Vagina (tissue), 2 donors: ENCODE measurements around the gene RIT2.

Experiments
- POLR2A ChIP-seq, 2 donors: fragments of 450-650 bp; IDR thresholded peaks; one replicate each; pipeline ENCODE4 v1.6.1; 2017; ENCODE audit warnings: antibody characterized with exemption in 2 of 2, mild to moderate bottlenecking in 2 of 2, moderate library complexity in 2 of 2
- POLR2AphosphoS5 ChIP-seq, 2 donors: sonication (generic); formaldehyde crosslinking; IDR thresholded peaks; one replicate each; pipeline ENCODE4 v1.9.0; 2017; ENCODE audit warnings: antibody characterized with exemption in 2 of 2, mild to moderate bottlenecking in 2 of 2, low read depth in 1 of 2; ENCODE audit not compliant: insufficient read depth in 1 of 2
- TF ChIP-seq, protein P1 (sequence below), 3 experiments: fragments of 450-650 bp in 2 of 3; fragments of 200-600 bp in 1 of 3; sonication (generic) in 1 of 3; IDR thresholded peaks; one replicate each; pipeline ENCODE4 v1.5.1; 2017 to 2019; ENCODE audit warnings: antibody characterized with exemption in 3 of 3, mild to moderate bottlenecking in 2 of 3, moderate library complexity in 2 of 3

DNA sequence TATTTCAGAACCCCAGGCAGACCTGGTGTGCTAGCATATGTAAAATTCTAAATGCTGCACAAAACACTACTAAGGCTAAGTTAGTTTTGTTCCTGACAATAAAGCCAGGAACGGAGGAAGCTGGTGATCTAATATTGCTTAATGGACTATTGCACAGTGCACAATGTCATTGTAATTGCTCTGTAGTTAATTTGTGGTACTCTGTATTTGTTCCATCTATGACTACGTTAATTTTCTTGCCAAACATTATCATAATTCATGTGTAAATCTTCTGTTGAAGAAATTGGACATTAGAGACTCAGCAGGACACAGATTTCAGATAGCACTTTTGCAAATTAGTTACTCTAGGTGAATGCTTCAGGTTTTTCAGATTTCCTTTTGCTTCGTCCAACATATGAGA is 232.3 kb downstream of the RIT2 start:
- TF ChIP-seq, protein P1, sequence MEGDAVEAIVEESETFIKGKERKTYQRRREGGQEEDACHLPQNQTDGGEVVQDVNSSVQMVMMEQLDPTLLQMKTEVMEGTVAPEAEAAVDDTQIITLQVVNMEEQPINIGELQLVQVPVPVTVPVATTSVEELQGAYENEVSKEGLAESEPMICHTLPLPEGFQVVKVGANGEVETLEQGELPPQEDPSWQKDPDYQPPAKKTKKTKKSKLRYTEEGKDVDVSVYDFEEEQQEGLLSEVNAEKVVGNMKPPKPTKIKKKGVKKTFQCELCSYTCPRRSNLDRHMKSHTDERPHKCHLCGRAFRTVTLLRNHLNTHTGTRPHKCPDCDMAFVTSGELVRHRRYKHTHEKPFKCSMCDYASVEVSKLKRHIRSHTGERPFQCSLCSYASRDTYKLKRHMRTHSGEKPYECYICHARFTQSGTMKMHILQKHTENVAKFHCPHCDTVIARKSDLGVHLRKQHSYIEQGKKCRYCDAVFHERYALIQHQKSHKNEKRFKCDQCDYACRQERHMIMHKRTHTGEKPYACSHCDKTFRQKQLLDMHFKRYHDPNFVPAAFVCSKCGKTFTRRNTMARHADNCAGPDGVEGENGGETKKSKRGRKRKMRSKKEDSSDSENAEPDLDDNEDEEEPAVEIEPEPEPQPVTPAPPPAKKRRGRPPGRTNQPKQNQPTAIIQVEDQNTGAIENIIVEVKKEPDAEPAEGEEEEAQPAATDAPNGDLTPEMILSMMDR (IDR thresholded peaks at IDR 0.05): no peak
- no peak for TF ChIP-seq POLR2AphosphoS5 (IDR thresholded peaks at IDR 0.05; ENCODE audit: insufficient read depth in 1 of 2, low read depth in 1 of 2)
- TF ChIP-seq POLR2A (IDR thresholded peaks at IDR 0.05): no peak
